HEK293 (cell line): ENCODE measurements around the gene FCHO2.

Experiments used
- CTCF ChIA-PET: fragments of 350-600 bp; formaldehyde crosslinking; extraction: SDS; loops from one replicate; lab custom pipeline; 2021; ENCODE audit warnings: antibody characterized with exemption; lab: Yijun Ruan, JAX
- POLR2A ChIA-PET: fragments of 300-600 bp; formaldehyde crosslinking; extraction: SDS; loops from one replicate; lab custom pipeline; 2020; ENCODE audit warnings: antibody characterized with exemption, inconsistent platforms; lab: Yijun Ruan, JAX
- H3K27ac ChIP-seq: fragments of 200-500 bp; sonication (Bioruptor generic); 2 replicates; pipeline ENCODE4 v1.5.1; 2014; ENCODE audit warnings: low read depth, low read length, control low read depth, inconsistent platforms; ENCODE audit errors: extremely low read depth
- H3K36me3 ChIP-seq, 2 experiments: fragments of 200-500 bp in 1 of 2; sonication (Bioruptor generic) in 1 of 2; 1 replicate in 1 of 2; 2 replicates in 1 of 2; pipeline ENCODE4 v1.5.1; 2014 to 2017; ENCODE audit warnings: inconsistent platforms in 2 of 2, low read length in 2 of 2; ENCODE audit not compliant: control insufficient read depth in 2 of 2, insufficient read depth in 1 of 2
- H3K4me1 ChIP-seq: fragments of 200-500 bp; sonication (Bioruptor generic); 2 replicates; pipeline ENCODE4 v1.5.1; 2014; ENCODE audit warnings: mild to moderate bottlenecking, low read length, inconsistent platforms; ENCODE audit not compliant: control insufficient read depth, insufficient read depth
- H3K4me3 ChIP-seq: 2 replicates; pipeline ENCODE4 v1.5.1; 2011; ENCODE audit warnings: low read depth, mild to moderate bottlenecking, control low read depth, low read length, moderate library complexity
- H3K9me3 ChIP-seq: fragments of 200-500 bp; sonication (Bioruptor generic); 2 replicates; pipeline ENCODE4 v1.5.1; 2014; ENCODE audit warnings: low read depth, low read length, inconsistent platforms; ENCODE audit not compliant: control insufficient read depth, insufficient read depth
- EGR2 ChIP-seq: fragments of 450-650 bp; formaldehyde crosslinking; IDR thresholded peaks from 2 replicates; pipeline ENCODE4 v1.5.1; 2016; ENCODE audit warnings: low read depth, missing biosample characterization, missing genetic modification characterization
- SP7 ChIP-seq: fragments of 450-650 bp; formaldehyde crosslinking; IDR thresholded peaks from 2 replicates; pipeline ENCODE4 v1.5.1; 2016; ENCODE audit warnings: missing biosample characterization, missing genetic modification characterization
- ZIC2 ChIP-seq: fragments of 450-650 bp; formaldehyde crosslinking; IDR thresholded peaks from 2 replicates; pipeline ENCODE4 v1.5.1; 2016; ENCODE audit warnings: missing biosample characterization, missing genetic modification characterization
- ZNF112 ChIP-seq: fragments of 450-650 bp; formaldehyde crosslinking; IDR thresholded peaks from 2 replicates; pipeline ENCODE4 v1.5.0; 2017; ENCODE audit warnings: missing biosample characterization, missing genetic modification characterization
- ZNF148 ChIP-seq: fragments of 450-650 bp; formaldehyde crosslinking; IDR thresholded peaks from 2 replicates; pipeline ENCODE4 v1.5.0; 2017; ENCODE audit warnings: missing biosample characterization, missing genetic modification characterization, borderline replicate concordance
- ZNF274 ChIP-seq, 2 experiments: fragments of 200-500 bp in 1 of 2; fragments of 450-650 bp in 1 of 2; sonication (Bioruptor generic) in 1 of 2; formaldehyde crosslinking in 1 of 2; IDR thresholded peaks; 2 replicates each; pipeline versions ENCODE4 v1.5.1 to v1.6.1; 2014 to 2016; ENCODE audit warnings: borderline replicate concordance in 1 of 2, inconsistent platforms in 1 of 2, low read length in 1 of 2, missing biosample characterization in 1 of 2, missing genetic modification characterization in 1 of 2
- ZNF292 ChIP-seq: fragments of 450-650 bp; formaldehyde crosslinking; IDR thresholded peaks from 2 replicates; pipeline ENCODE4 v1.5.1; 2016; ENCODE audit warnings: low read depth, missing biosample characterization, missing genetic modification characterization, borderline replicate concordance
- ZNF426 ChIP-seq: fragments of 450-650 bp; formaldehyde crosslinking; IDR thresholded peaks from 2 replicates; pipeline ENCODE4 v1.5.1; 2017; ENCODE audit warnings: missing biosample characterization, missing genetic modification characterization, mild to moderate bottlenecking, inconsistent platforms, moderate library complexity
- ZNF514 ChIP-seq: fragments of 450-650 bp; formaldehyde crosslinking; IDR thresholded peaks from 2 replicates; pipeline ENCODE4 v1.5.1; 2016; ENCODE audit warnings: missing biosample characterization, missing genetic modification characterization
- ZNF571 ChIP-seq: fragments of 450-650 bp; formaldehyde crosslinking; IDR thresholded peaks from 2 replicates; pipeline ENCODE4 v1.5.0; 2017; ENCODE audit warnings: missing biosample characterization, missing genetic modification characterization
- ZNF791 ChIP-seq: fragments of 450-650 bp; formaldehyde crosslinking; IDR thresholded peaks from 2 replicates; pipeline ENCODE4 v1.5.1; 2016; ENCODE audit warnings: missing biosample characterization, missing genetic modification characterization
- ZXDB ChIP-seq: fragments of 450-650 bp; formaldehyde crosslinking; IDR thresholded peaks from 2 replicates; pipeline ENCODE4 v1.5.1; 2016; ENCODE audit warnings: missing biosample characterization, missing genetic modification characterization
- TF ChIP-seq, protein P1 (sequence below): fragments of 450-650 bp; formaldehyde crosslinking; IDR thresholded peaks from 2 replicates; pipeline ENCODE4 v1.5.1; 2016; ENCODE audit warnings: missing biosample characterization, missing genetic modification characterization

FCHO2 gene

DNA sequence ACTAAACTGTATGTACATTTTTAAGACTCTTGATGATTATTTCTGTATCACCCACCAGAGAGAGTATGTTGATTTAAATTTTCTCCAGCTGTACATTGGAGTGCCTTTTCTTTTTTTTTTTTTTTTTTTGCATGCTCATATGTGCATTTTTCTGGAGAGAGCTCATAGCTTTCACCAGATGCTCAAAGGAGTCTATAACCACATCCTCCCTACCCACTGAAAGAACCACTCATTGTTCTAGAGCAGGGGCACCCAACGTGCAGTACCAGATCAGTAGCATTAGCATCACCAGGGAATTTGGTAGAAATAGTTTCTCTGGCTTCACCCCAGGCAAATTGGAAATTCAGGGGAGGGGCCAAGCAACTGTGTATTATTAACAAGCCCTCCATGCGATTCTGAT, 110.6 kb downstream of the FCHO2 start (continued):
- TF ChIP-seq ZNF148 (tag by site-specific recombination) (no peak), ZNF571 (tag by site-specific recombination) (no peak)
- TF ChIP-seq, all 188 proteins: peak for 0

- ChIA-PET CTCF (no interaction called here), POLR2A (no interaction called here)
- H3K9me3 ChIP-seq: no peaks in the 10 kb centered on the region
- no peaks in the 10 kb centered on the region for H3K4me1 ChIP-seq
- H3K4me3 ChIP-seq: no peak overlapping the region
- no peak overlapping the region for H3K27ac ChIP-seq
- H3K36me3 ChIP-seq: peaks cover 0 to 17% of the 10 kb centered on the region in 2 experiments; a peak in 1 of 3 replicates
- TF ChIP-seq ZNF274 (IDR thresholded peaks at IDR 0.05; ENCODE audit: low read length): no peak
- TF ChIP-seq ZNF274 (tag by site-specific recombination; IDR thresholded peaks at IDR 0.05; ENCODE audit: borderline replicate concordance): no peak
- TF ChIP-seq ZNF791 (tag by site-specific recombination): no peak
- TF ChIP-seq, protein P1, sequence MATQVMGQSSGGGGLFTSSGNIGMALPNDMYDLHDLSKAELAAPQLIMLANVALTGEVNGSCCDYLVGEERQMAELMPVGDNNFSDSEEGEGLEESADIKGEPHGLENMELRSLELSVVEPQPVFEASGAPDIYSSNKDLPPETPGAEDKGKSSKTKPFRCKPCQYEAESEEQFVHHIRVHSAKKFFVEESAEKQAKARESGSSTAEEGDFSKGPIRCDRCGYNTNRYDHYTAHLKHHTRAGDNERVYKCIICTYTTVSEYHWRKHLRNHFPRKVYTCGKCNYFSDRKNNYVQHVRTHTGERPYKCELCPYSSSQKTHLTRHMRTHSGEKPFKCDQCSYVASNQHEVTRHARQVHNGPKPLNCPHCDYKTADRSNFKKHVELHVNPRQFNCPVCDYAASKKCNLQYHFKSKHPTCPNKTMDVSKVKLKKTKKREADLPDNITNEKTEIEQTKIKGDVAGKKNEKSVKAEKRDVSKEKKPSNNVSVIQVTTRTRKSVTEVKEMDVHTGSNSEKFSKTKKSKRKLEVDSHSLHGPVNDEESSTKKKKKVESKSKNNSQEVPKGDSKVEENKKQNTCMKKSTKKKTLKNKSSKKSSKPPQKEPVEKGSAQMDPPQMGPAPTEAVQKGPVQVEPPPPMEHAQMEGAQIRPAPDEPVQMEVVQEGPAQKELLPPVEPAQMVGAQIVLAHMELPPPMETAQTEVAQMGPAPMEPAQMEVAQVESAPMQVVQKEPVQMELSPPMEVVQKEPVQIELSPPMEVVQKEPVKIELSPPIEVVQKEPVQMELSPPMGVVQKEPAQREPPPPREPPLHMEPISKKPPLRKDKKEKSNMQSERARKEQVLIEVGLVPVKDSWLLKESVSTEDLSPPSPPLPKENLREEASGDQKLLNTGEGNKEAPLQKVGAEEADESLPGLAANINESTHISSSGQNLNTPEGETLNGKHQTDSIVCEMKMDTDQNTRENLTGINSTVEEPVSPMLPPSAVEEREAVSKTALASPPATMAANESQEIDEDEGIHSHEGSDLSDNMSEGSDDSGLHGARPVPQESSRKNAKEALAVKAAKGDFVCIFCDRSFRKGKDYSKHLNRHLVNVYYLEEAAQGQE (tag by site-specific recombination): no peak
Observed at GRCh38 chr5:73067213-73067612, 111.4 kb downstream of the FCHO2 start.

- H3K36me3 ChIP-seq: peaks cover 13 to 31% of the 10 kb centered on the region in 2 experiments
- POLR2A ChIA-PET: no interaction called here
- H3K4me1 ChIP-seq: no peaks in the 10 kb centered on the region; the same call in 1 of the 2 replicates
- no peak overlapping the region for H3K27ac ChIP-seq
- CTCF ChIA-PET: interaction anchor here (0.7 to 1.1 kb wide), 3 partner anchors 13 to 370 kb away, joined by 3 to 4 read pairs (median 3); no protein-coding TSS in a partner anchor
- H3K4me3 ChIP-seq: no peak overlapping the region
- no peaks in the 10 kb centered on the region for H3K9me3 ChIP-seq
- no peak for TF ChIP-seq ZNF292 (tag by site-specific recombination)
- TF ChIP-seq ZXDB (tag by site-specific recombination): no peak
- TF ChIP-seq, all 188 proteins: peak for 0
Observed at GRCh38 chr5:73081093-73081492, 125.3 kb downstream of the FCHO2 start.

- CTCF ChIA-PET: interaction anchor here (0.6 to 1.4 kb wide), 3 partner anchors 363 to 376 kb away, joined by 3 to 4 read pairs (median 3); no protein-coding TSS in a partner anchor
- Histone ChIP-seq H3K4me3 (no peak overlapping the region), H3K36me3 (peaks cover 6 to 22% of the 10 kb centered on the region in 2 experiments), H3K4me1 (no peaks in the 10 kb centered on the region; the same call in 1 of the 2 replicates), H3K27ac (no peak overlapping the region), H3K9me3 (no peaks in the 10 kb centered on the region)
- TF ChIP-seq ZIC2 (tag by site-specific recombination): no peak
- no peak for TF ChIP-seq EGR2 (tag by site-specific recombination)
- TF ChIP-seq SP7 (tag by site-specific recombination): no peak
- no peak for TF ChIP-seq ZNF112
- TF ChIP-seq ZNF514 (tag by site-specific recombination): no peak
- no peak for TF ChIP-seq ZNF426 (tag by site-specific recombination)
- POLR2A ChIA-PET: no interaction called here
Observed at GRCh38 chr5:73088026-73088425, 132.2 kb downstream of the FCHO2 start.
